GM23248 (cell line): ENCODE data around the gene SMARCAL1. TPM values are rescaled to one million over a fixed set of nuclear protein-coding genes. Genes with fewer than 3 reads are reported as not detected.

Source experiments
- DNase-seq: peaks from one replicate; pipeline ENCODE4 v3.0.0-alpha.2; 2015
- H2AFZ ChIP-seq: fragments of 200-600 bp; sonication (generic); 2 replicates; pipeline ENCODE4 v1.6.1; 2016; ENCODE audit warnings: antibody characterized with exemption
- H3F3A ChIP-seq: fragments of 200-600 bp; sonication (generic); 2 replicates; pipeline ENCODE4 v1.6.1; 2016; ENCODE audit warnings: mild to moderate bottlenecking, antibody characterized with exemption, mixed run types; ENCODE audit not compliant: insufficient read depth
- H3K27ac ChIP-seq: fragments of 200-600 bp; sonication (generic); 2 replicates; pipeline ENCODE4 v1.5.1; 2016; ENCODE audit warnings: mild to moderate bottlenecking
- H3K27me3 ChIP-seq: fragments of 200-600 bp; sonication (generic); replicated peaks from 2 replicates; pipeline ENCODE4 v1.6.1; 2016; ENCODE audit warnings: mild to moderate bottlenecking; ENCODE audit not compliant: insufficient read depth
- H3K36me3 ChIP-seq: fragments of 200-600 bp; sonication (generic); 2 replicates; pipeline ENCODE4 v1.6.1; 2016; ENCODE audit warnings: low read depth, mild to moderate bottlenecking
- H3K4me1 ChIP-seq: fragments of 200-600 bp; sonication (generic); 2 replicates; pipeline ENCODE4 v1.6.1; 2016; ENCODE audit warnings: mild to moderate bottlenecking; ENCODE audit not compliant: insufficient read depth
- H3K4me2 ChIP-seq: fragments of 200-600 bp; sonication (generic); one replicate; pipeline ENCODE4 v1.6.1; 2016; ENCODE audit warnings: mild to moderate bottlenecking; ENCODE audit not compliant: unreplicated experiment
- H3K4me3 ChIP-seq: fragments of 200-600 bp; sonication (generic); 2 replicates; pipeline ENCODE4 v1.5.1; 2016; ENCODE audit warnings: mild to moderate bottlenecking
- H3K79me2 ChIP-seq: fragments of 200-600 bp; sonication (generic); 2 replicates; pipeline ENCODE4 v1.6.1; 2016; ENCODE audit warnings: mild to moderate bottlenecking; ENCODE audit not compliant: insufficient read depth
- H3K9ac ChIP-seq: fragments of 200-600 bp; sonication (generic); 2 replicates; pipeline ENCODE4 v1.6.1; 2016; ENCODE audit warnings: mild to moderate bottlenecking
- H3K9me2 ChIP-seq: fragments of 200-600 bp; sonication (generic); 2 replicates; pipeline ENCODE4 v1.6.1; 2016; ENCODE audit warnings: mixed run types, mild to moderate bottlenecking, moderate library complexity; ENCODE audit not compliant: insufficient read depth
- H3K9me3 ChIP-seq: fragments of 200-600 bp; sonication (generic); one replicate; pipeline ENCODE4 v1.6.1; 2017; ENCODE audit warnings: low read depth
- H4K20me1 ChIP-seq: fragments of 200-600 bp; sonication (generic); 2 replicates; pipeline ENCODE4 v1.6.0; 2016; ENCODE audit not compliant: insufficient read depth
- EZH2 ChIP-seq: fragments of 200-600 bp; sonication (generic); IDR thresholded peaks from 2 replicates; pipeline ENCODE4 v1.6.1; 2018; ENCODE audit warnings: antibody characterized with exemption, mild to moderate bottlenecking; ENCODE audit not compliant: insufficient read depth, poor library complexity, severe bottlenecking
- EZH2phosphoT487 ChIP-seq: fragments of 200-600 bp; sonication (generic); IDR thresholded peaks from 2 replicates; pipeline ENCODE4 v1.6.1; 2018; ENCODE audit warnings: antibody characterized with exemption, moderate library complexity, mild to moderate bottlenecking, low read depth; ENCODE audit not compliant: insufficient read depth
- WGBS, 2 experiments: methylation state at CpG; one replicate each; pipeline ENCODE4 v1.1.6; 2015 to 2017; ENCODE audit warnings: low lambda C conversion rate in 2 of 2, low coverage in 1 of 2; ENCODE audit errors: missing lambda C conversion rate in 2 of 2; 5-methylcytosine and 5-hydroxymethylcytosine counted together
- in situ Hi-C: fragments of 300-500 bp; cut with MboI; formaldehyde crosslinking; loops from 2 replicates; pipeline ENCODE4 v1.15.0; 2020
- polyA plus RNA-seq: library from polyadenylated mRNA; unstranded; fragments of >200 nt; fragmentation: Nextera tagmentation; extraction: Ambion mirVana; gene quantifications from 2 replicates; pipeline ENCODE4 v1.2.1, GENCODE V29; 2016
- total RNA-seq: library from RNA; depleted of rRNA; stranded (reverse); fragments of >200 nt; shearing (Covaris generic); gene quantifications from 2 replicates; pipeline ENCODE4 v1.2.3, GENCODE V29; 2014

SMARCAL1 gene
- total and polyA plus RNA-seq, 2 experiments from 2014 or later: 10.9 to 30.5 TPM

GRCh38 chr2:216519154-216519762 lies 107.0 kb downstream of the SMARCAL1 start:
- in situ Hi-C loops: loop anchor here (5.0 kb wide), 1 partner anchor 148 kb away; no protein-coding TSS in a partner anchor
- H3K4me2 ChIP-seq: peak overlapping the region; percentile 2
- DNase-seq: peak; percentile 84
- no peak overlapping the region for H3K27ac ChIP-seq
- no peaks in the 10 kb centered on the region for H3K9me3 ChIP-seq
- no peaks in the 10 kb centered on the region for H3K27me3 ChIP-seq
- 65 to 67% methylated on average over 3 of the region's 3 CpGs for WGBS, 2 experiments
- H3K36me3 ChIP-seq: no peaks in the 10 kb centered on the region
- no peaks in the 10 kb centered on the region for H3K9me2 ChIP-seq
- H4K20me1 ChIP-seq: no peaks in the 10 kb centered on the region
- no peak overlapping the region for H3K4me3 ChIP-seq
- peaks cover 11% of the 10 kb centered on the region; the same call in 1 of the 2 replicates for H3F3A ChIP-seq
- no peak overlapping the region for H2AFZ ChIP-seq
- no peak overlapping the region for H3K9ac ChIP-seq
- TF ChIP-seq EZH2phosphoT487 (no peak), EZH2 (no peak)
- no peaks in the 10 kb centered on the region for H3K79me2 ChIP-seq
- peaks cover 16% of the 10 kb centered on the region for H3K4me1 ChIP-seq

- TF ChIP-seq EZH2: no peak
- no peak for TF ChIP-seq EZH2phosphoT487
- Histone ChIP-seq H3K9me2 (no peaks in the 10 kb centered on the region), H4K20me1 (no peaks in the 10 kb centered on the region), H3K9me3 (no peaks in the 10 kb centered on the region), H3K9ac (no peak overlapping the region), H3K79me2 (no peaks in the 10 kb centered on the region), H3K4me2 (no peak overlapping the region), H3K36me3 (no peaks in the 10 kb centered on the region), H3K27ac (no peak overlapping the region), H3F3A (peaks cover 11% of the 10 kb centered on the region; the same call in 1 of the 2 replicates), H3K4me3 (no peak overlapping the region), H3K4me1 (peaks cover 16% of the 10 kb centered on the region), H3K27me3 (no peaks in the 10 kb centered on the region), H2AFZ (no peak overlapping the region)
- DNase-seq: peak; percentile 49
- in situ Hi-C loops: no loop called here
- WGBS, 2 experiments: 57 to 62% methylated on average over 4 of the region's 4 CpGs
Observed at GRCh38 chr2:216520112-216520511, 107.8 kb downstream of the SMARCAL1 start.

GRCh38 chr2:216522892-216523502 lies 110.7 kb downstream of the SMARCAL1 start:
- no peak for TF ChIP-seq EZH2phosphoT487
- TF ChIP-seq EZH2: no peak
- Histone ChIP-seq H2AFZ (no peak overlapping the region), H3K36me3 (no peaks in the 10 kb centered on the region), H3K27me3 (no peaks in the 10 kb centered on the region), H3K9me2 (no peaks in the 10 kb centered on the region), H3K9me3 (no peaks in the 10 kb centered on the region), H3K79me2 (no peaks in the 10 kb centered on the region), H3K4me3 (no peak overlapping the region), H3K9ac (no peak overlapping the region), H3F3A (no peaks in the 10 kb centered on the region), H4K20me1 (no peaks in the 10 kb centered on the region), H3K4me2 (no peak overlapping the region), H3K4me1 (peaks cover 16% of the 10 kb centered on the region), H3K27ac (no peak overlapping the region)
- DNase-seq: no peak
- in situ Hi-C loops: no loop called here
- 93 to 100% methylated on average over 1 of the region's 1 CpG for WGBS, 2 experiments

- no peak for DNase-seq
- Histone ChIP-seq H3K9me2 (no peaks in the 10 kb centered on the region), H3K79me2 (no peaks in the 10 kb centered on the region), H3K4me3 (no peak overlapping the region), H3K9me3 (no peaks in the 10 kb centered on the region), H3K9ac (no peak overlapping the region), H3K27ac (no peak overlapping the region), H3K4me1 (no peaks in the 10 kb centered on the region), H3K4me2 (no peak overlapping the region), H4K20me1 (no peaks in the 10 kb centered on the region), H3K36me3 (no peaks in the 10 kb centered on the region), H3F3A (no peaks in the 10 kb centered on the region), H2AFZ (no peak overlapping the region), H3K27me3 (no peaks in the 10 kb centered on the region)
- in situ Hi-C loops: no loop called here
- WGBS, 2 experiments: 71 to 78% methylated on average over 4 of the region's 4 CpGs
- no peak for TF ChIP-seq EZH2
- no peak for TF ChIP-seq EZH2phosphoT487
Observed at GRCh38 chr2:216525972-216526371, 113.7 kb downstream of the SMARCAL1 start.
